ENCODE measurements around the gene INSL3.

The INSL3 gene

GRCh38 chr19:17836530-17836929 lies 15.2 kb upstream of the INSL3 start:
- TF ChIP-seq CTCF (conservative IDR thresholded peaks at IDR 0.05; ENCODE audit: low read depth, low read length): no peak
- DNase-seq (ENCODE audit: low read depth): no peak
- H3K4me3 ChIP-seq (ENCODE audit: low read depth, low read length): no peak overlapping the region

GRCh38 chr19:17835182-17836006 lies 14.1 kb upstream of the INSL3 start:
- H3K4me3 ChIP-seq (ENCODE audit: low read depth, low read length): no peak overlapping the region
- no peak for TF ChIP-seq CTCF (conservative IDR thresholded peaks at IDR 0.05; ENCODE audit: low read depth, low read length)
- no peak for DNase-seq (ENCODE audit: low read depth)

GRCh38 chr19:17834350-17835181 lies 13.2 kb upstream of the INSL3 start:
- TF ChIP-seq CTCF (conservative IDR thresholded peaks at IDR 0.05; ENCODE audit: low read depth, low read length): peak; percentile 30
- DNase-seq (ENCODE audit: low read depth): no peak
- H3K4me3 ChIP-seq (ENCODE audit: low read depth, low read length): no peak overlapping the region

GRCh38 chr19:17832443-17833208 lies 11.3 kb upstream of the INSL3 start:
- no peak for DNase-seq (ENCODE audit: low read depth)
- no peak for TF ChIP-seq CTCF (conservative IDR thresholded peaks at IDR 0.05; ENCODE audit: low read depth, low read length)
- no peak overlapping the region for H3K4me3 ChIP-seq (ENCODE audit: low read depth, low read length)

- no peak overlapping the region for H3K4me3 ChIP-seq (ENCODE audit: low read depth, low read length)
- no peak for TF ChIP-seq CTCF (conservative IDR thresholded peaks at IDR 0.05; ENCODE audit: low read depth, low read length)
- DNase-seq (ENCODE audit: low read depth): no peak
These were observed 10.1 kb upstream of the INSL3 start for GRCh38 chr19:17831419-17831888.

GRCh38 chr19:17830567-17831418 lies 9.5 kb upstream of the INSL3 start:
- H3K4me3 ChIP-seq (ENCODE audit: low read depth, low read length): peak overlapping the region; percentile 31
- TF ChIP-seq CTCF (conservative IDR thresholded peaks at IDR 0.05; ENCODE audit: low read depth, low read length): no peak
- DNase-seq (ENCODE audit: low read depth): peak; percentile 84

Measured in choroid plexus epithelial cell (primary cell).